T-helper 22 cell (primary cell): ENCODE results near the gene RCSD1.

Experiments
- DNase-seq: peaks from one replicate; pipeline ENCODE4 v3.0.0-alpha.2; 2020; ENCODE audit warnings: low read depth

Gene RCSD1

GRCh38 chr1:167641786-167642500, 11.9 kb downstream of the RCSD1 start:
- no peak for DNase-seq

- DNase-seq: no peak
These were observed 12.4 kb downstream of the RCSD1 start for GRCh38 chr1:167642501-167642826.

GRCh38 chr1:167643441-167643840, 13.4 kb downstream of the RCSD1 start:
- DNase-seq: no peak

- no peak for DNase-seq
These were observed 14.5 kb downstream of the RCSD1 start for GRCh38 chr1:167644551-167644950.

- DNase-seq: no peak
These were observed 15.1 kb downstream of the RCSD1 start for GRCh38 chr1:167645140-167645541.

- DNase-seq: no peak
These were observed 15.8 kb downstream of the RCSD1 start for GRCh38 chr1:167645625-167646414.

GRCh38 chr1:167648252-167648849, 18.3 kb downstream of the RCSD1 start:
- no peak for DNase-seq

GRCh38 chr1:167648978-167649744, 19.1 kb downstream of the RCSD1 start:
- no peak for DNase-seq

- DNase-seq: no peak
These were observed 20.5 kb downstream of the RCSD1 start for GRCh38 chr1:167650269-167651160.

GRCh38 chr1:167651161-167651693, 21.2 kb downstream of the RCSD1 start:
- DNase-seq: no peak

GRCh38 chr1:167654975-167655575, 25.0 kb downstream of the RCSD1 start:
- DNase-seq: no peak

- DNase-seq: no peak
These were observed 26.6 kb downstream of the RCSD1 start for GRCh38 chr1:167656657-167657056.

- DNase-seq: no peak
These were observed 28.7 kb downstream of the RCSD1 start for GRCh38 chr1:167658574-167659328.

- no peak for DNase-seq
These were observed 29.4 kb downstream of the RCSD1 start for GRCh38 chr1:167659450-167659849.

GRCh38 chr1:167659881-167660280, 29.8 kb downstream of the RCSD1 start:
- no peak for DNase-seq

GRCh38 chr1:167661527-167662426, 31.7 kb downstream of the RCSD1 start:
- no peak for DNase-seq

GRCh38 chr1:167663002-167663772, 33.2 kb downstream of the RCSD1 start:
- DNase-seq: no peak

- DNase-seq: no peak
These were observed 35.4 kb downstream of the RCSD1 start for GRCh38 chr1:167665469-167665868.
